Activated T-helper 1 cell treated with anti-CD3 and anti-CD28 coated beads, Interleukin-2, amount 50 U/mL, for 16 hours (primary cell): ENCODE measurements around the gene GZMM.

ENCODE experiments used
- DNase-seq, 2 donors: peaks; one replicate each; pipeline ENCODE4 v3.0.0-alpha.2; 2020; ENCODE audit warnings: low read depth in 1 of 2, low spot score in 1 of 2

Gene GZMM

DNA sequence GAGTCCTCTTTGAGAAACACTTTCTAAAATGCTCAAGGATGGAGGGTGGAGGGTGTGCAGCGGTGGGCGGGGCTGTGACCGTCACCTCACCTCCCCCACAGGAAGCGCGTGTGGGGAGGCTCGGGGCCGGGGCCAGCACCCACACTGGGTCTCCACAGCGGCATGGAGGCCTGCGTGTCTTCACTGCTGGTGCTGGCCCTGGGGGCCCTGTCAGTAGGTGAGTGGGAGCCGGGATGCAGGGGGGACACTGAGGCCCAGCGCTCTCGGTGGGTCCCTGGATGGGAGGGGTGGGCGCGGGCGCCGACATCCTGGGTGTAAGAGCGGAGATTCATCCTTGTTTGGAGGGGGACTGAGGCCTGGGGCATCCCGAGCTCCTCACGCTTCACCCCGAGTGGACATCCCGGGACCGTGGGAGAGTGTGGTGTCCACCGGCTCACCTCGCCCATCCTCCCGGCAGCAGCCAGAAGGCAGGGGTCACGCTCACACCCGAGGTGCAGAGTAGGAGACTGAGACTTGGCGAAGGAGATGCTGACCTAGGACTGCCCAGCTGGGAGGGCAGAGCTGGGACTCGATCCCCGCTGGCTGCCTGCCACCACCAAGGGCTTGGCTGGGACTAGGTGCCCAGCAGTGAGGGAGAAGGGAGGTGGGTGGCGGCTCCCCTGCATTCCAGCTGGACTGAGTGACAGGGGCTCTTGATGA lies at the start of gene GZMM:
TSS of gene GZMM (plus strand) at position 144 of the 699 bp plus-strand sequence. CDS start at position 163, 19 bp downstream.
- peak; percentile 54 to 66 for DNase-seq

DNA sequence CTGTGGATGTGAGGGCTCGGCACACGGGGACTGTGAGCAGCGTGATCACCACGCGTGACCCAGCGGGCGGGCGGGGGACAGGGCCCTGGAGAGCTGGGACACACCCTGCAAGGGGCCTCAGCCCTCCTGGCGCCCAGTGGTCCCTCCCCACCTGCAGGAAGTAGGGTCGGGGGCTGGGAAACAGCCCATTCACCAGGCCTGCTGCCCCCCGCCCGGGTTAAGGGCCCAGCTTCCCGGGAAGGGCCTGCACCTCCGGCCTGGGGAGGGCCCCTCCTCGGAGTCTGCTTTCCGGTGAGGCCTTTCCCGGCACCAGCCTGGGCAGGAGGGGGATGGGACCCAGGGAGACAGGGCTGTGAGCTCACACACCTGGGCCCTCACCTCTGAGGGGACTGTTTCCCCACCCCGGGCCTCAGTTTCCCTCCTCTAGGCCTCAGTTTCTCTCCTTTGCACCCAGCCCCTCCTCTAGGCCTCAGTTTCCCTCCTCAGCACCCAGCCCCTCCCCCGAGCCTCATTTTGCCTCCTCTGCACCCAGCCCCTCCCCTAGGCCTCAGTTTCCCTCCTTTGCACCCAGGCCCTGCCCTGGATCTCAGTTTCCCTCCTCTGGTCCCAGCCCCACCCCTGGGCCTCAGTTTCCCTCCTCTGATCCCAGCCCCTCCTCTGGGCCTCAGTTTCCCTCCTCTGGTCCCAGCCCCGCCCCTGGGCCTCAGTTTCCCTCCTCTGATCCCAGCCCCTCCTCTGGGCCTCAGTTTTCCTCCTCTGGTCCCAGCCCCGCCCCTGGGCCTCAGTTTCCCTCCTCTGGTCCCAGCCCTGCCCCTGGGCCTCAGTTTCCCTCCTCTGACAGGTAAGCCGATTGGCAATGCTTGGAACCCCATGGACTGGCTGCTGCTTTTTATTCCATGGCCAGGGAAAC lies 49.4 kb upstream of the GZMM start:
- DNase-seq, result no peak

DNA sequence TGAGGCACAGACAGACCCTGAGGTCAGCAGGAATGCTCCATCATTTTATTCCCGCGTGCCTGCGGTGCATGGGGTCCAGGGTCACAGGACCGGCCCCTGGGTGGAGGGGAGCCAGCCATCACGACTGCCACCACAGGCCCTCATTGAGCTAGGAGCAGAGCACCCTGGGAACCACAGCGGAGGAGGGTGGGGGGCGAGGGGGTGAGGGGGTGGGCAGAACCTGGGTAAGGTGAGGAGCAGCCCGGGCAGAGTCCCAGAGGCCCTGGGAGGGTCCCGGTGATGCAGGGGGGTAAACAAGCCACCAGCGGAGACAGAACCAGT lies 48.8 kb upstream of the GZMM start:
- no peak for DNase-seq

DNA sequence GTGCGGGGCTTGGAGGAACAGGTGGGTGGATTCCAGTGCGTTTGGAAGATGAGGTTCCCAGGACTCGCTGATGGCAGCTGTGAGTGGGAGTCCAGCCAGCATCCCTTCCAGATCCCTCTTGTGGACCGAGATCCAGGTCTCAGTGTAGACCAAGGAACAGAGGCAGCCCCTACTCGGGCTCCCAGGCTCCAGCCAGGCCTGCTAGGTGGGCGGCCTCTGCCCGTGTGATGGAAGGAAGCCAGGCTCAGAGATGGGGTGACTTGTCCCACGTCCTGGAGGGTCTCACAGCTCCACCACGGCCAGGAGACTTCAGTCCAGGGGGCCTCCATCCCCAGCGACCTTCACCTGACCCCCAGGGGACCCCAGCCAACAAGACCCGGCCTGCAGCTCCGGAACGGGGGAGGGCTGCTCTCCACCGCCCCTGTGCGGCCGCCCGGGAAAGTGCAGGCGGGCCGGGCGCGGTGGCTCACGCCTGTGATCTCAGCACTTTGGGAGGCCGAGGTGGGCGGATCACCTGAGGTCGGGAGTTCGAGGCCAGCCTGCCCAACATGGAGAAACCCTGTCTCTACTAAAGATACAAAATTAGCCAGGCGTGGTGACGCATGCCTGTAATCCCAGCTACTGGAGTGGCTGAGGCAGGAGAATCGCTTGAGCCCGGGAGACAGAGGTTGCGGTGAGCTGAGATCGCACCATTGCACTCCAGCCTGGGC lies 48.3 kb upstream of the GZMM start:
- no peak for DNase-seq

DNA sequence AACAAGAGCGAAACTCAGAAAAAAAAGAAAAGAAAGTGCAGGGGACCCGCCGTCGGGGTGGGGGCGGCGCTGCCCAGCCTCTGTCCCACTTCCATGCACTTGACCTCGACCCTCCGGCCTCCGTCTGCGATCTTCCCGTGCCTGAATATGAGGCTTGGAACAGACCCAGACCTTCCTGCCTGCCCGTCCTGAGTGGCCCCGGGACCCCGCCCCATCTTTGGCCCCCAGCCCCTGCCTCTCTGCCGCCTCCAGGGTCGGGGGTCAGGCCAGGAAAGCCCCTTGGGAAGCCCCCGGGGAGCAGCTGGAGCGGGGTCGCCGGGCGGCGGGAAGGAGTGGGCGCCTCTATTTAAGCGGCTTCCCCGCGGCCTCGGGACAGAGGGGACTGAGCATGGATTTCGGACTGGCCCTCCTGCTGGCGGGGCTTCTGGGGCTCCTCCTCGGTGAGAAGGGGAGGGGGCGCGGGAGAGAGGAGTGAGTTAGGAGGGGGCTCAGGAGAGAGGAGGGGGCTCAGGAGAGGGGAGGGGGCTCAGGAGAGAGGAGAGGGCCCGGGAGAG lies 47.7 kb upstream of the GZMM start, which contains the start of gene MADCAM1:
TSS of gene MADCAM1 (plus strand) at position 375 of the 554 bp plus-strand sequence. CDS start at position 389, 14 bp downstream.
- no peak for DNase-seq

DNA sequence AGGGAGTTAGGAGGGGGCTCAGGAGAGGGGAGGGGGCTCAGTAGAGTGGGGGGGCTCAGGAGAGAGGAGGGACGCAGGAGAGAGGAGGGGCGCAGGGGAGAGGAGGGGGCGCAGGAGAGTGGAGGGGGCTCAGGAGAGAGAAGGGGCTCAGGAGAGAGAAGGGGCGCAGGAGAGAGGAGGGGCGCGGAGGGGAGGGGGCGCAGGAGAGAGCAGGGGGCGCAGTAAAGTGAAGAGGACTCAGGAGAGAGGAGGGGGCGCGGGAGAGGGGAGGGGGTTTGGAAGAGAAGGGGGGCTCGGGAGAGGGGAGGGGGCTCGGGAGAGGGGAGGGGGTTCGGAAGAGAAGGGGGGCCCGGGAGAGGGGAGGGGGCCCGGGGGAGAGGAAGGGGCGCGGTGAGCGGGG lies 46.9 kb upstream of the GZMM start:
- DNase-seq, result no peak

DNA sequence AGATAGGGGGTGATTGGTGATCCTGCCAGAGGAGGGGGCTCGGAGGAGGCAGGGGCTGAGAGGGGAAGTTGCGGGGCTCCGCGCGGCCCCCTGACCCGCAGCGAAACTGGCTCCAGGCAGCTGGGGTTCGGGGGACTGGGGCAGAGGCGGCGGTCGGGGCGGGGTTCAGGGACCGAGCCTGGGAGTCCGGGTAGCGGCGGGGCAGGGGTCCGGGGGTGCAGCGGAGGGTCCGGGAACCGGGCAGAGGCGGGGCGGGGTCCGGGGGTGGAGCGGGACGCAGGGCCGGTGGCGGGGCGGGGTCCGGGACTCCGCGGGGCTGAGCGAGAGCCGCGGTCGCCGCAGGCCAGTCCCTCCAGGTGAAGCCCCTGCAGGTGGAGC lies 46.4 kb upstream of the GZMM start:
- DNase-seq, result no peak

DNA sequence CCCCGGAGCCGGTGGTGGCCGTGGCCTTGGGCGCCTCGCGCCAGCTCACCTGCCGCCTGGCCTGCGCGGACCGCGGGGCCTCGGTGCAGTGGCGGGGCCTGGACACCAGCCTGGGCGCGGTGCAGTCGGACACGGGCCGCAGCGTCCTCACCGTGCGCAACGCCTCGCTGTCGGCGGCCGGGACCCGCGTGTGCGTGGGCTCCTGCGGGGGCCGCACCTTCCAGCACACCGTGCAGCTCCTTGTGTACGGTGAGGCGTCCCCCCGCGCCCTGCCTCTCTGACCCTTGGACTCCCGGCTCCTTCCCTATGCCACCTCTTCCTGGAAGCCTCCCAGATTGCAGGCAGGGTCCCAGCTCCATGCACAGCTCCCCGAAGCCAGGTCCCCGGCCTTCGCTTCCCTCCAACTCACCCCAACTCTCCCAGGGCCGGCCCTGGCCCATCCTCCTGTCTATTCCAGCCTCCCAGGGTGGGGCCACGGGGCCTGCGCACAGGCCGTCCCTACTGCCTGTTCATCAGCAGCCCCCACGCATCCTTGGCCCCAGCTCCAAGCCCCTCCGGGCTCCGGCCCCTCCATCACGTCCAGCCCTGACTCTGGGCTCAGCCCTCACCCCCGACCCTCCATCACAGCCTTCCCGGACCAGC lies 45.9 kb upstream of the GZMM start:
- DNase-seq, result no peak

DNA sequence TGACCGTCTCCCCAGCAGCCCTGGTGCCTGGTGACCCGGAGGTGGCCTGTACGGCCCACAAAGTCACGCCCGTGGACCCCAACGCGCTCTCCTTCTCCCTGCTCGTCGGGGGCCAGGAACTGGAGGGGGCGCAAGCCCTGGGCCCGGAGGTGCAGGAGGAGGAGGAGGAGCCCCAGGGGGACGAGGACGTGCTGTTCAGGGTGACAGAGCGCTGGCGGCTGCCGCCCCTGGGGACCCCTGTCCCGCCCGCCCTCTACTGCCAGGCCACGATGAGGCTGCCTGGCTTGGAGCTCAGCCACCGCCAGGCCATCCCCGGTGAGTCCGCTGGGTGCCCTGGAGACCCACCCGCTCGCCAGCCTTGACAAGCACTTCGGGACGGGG lies 45.4 kb upstream of the GZMM start:
- no peak for DNase-seq

DNA sequence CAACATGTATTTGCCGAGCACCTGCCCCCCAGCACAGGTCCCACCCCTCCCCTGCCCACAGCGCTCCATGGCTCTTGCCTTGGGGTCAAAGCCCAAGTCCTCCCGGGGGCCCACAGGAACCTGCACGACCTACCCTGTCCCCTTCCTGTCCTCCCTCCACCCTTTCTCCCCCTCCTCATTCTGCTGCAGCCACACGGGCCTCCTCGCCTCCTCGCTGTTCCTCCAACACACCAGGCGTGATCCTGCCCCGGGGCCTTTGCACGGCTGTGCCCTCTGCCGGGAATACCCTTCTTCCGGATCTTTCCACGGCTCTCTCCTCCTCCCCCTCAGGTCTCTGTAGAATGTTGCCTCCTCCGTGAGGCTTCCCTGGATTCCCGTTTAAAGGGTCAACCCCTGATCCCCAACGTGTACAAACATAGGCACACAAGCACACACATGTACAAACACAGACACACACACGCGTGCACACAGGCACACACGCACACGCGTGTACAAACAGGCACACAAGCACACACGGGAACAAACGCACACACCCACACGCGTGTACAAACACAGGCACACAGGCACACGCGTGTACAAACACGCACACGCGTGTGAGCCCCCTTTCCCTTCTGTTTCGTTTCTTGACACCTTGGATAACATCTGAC lies 44.8 kb upstream of the GZMM start:
- no peak for DNase-seq

DNA sequence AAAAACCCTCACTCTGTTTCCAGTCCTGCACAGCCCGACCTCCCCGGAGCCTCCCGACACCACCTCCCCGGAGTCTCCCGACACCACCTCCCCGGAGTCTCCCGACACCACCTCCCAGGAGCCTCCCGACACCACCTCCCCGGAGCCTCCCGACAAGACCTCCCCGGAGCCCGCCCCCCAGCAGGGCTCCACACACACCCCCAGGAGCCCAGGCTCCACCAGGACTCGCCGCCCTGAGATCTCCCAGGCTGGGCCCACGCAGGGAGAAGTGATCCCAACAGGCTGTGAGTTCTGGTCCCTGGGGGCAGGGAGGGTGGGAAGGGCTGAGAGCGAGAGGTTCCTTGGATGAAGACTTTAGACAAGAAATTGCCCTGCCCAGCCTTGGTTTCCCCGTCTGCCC lies 42.2 kb upstream of the GZMM start:
- DNase-seq, result no peak

DNA sequence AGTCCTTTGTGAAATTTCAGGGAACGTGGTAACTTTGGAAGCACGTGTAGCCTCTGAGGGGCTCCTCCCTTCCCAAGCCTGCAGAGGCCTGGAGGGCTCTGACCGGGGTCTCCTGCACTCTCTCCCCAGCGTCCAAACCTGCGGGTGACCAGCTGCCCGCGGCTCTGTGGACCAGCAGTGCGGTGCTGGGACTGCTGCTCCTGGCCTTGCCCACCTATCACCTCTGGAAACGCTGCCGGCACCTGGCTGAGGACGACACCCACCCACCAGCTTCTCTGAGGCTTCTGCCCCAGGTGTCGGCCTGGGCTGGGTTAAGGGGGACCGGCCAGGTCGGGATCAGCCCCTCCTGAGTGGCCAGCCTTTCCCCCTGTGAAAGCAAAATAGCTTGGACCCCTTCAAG lies 39.2 kb upstream of the GZMM start:
- no peak for DNase-seq

DNA sequence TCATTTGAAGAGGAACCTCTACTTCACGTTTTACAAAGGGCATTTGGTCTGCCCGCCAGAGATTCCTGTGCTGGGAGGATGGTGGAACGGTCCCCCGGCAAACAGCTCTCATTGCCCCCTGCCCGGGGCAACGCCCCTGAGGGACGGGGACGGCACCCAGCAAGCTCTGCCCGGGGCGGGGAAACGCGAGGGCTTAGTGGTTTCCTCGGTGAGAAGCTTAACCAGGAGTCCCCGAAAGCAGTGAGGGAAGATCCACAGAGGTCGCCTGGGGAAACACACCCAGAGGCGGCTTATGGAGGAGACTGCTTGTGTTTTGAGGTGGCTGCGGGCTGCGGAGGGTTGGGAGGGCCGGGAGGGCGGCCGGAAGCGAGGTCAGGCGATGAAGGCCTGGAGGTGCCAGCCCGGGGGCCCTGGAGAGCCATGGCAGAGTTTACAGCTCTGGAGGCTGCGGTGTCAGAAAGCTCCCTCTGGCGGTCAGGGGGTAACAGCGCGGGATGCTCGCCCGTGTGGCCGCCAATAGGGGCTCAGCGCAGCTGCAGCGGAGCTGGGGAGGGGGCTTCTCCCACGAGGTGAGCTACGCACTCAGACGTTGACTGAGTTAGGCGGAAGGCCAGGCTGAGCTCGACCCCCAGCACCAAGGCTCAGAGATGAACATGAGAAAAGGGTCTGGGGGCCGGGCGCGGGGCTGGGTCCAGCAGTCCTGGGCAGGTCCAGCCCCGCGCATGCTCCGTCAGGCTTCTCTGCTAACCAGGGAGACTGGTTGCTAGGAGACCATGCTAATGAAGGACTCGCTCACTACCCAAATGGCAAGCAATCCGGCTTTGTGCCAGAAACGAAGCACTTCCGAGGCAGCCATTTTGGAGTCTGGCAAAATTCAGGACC lies 37.2 kb upstream of the GZMM start:
- peak; percentile 83 to 87 for DNase-seq

DNA sequence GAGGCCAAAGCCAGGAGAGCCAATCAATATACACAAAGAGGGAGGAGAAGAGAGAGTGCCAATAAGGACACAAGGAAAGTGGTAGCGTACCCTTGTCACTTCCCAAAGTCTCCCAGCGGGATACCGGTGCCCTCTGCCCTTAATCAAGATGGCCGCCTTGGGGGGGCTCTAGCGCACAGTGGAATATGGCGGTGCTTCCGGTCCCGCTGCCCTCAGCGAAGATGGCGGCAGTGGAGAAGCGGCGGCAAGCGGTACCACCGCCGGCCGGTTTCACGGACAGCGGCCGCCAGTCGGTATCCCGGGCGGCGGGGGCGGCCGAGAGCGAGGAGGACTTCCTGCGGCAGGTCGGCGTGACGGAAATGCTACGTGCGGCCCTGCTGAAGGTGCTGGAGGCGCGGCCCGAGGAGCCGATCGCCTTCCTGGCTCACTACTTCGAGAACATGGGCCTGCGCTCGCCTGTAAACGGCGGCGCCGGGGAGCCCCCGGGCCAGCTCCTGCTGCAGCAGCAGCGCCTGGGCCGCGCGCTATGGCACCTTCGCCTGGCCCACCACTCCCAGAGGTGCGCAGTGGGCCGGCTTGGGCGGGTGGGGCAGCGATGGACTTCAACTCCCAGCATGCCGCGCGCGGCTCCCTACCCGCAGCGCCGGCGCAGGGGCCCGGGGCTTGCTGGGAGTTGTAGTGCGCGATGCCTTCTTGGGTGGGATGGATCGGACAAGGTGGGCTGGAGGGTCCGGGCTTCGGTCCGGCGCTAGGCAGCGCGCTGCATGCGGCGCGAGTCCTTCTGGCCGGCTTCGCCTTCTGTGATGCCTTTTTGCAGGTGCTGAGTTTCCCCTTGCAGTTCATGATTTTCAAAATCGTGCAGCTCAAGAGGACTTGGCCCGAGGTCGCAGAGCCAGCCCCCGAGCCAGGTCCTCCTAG lies 36.3 kb upstream of the GZMM start, which contains the start of gene TPGS1:
TSS of gene TPGS1 (plus strand) at position 212 of the 918 bp plus-strand sequence. CDS start at position 222, 10 bp downstream.
- DNase-seq, result peak; percentile 45 to 77

DNA sequence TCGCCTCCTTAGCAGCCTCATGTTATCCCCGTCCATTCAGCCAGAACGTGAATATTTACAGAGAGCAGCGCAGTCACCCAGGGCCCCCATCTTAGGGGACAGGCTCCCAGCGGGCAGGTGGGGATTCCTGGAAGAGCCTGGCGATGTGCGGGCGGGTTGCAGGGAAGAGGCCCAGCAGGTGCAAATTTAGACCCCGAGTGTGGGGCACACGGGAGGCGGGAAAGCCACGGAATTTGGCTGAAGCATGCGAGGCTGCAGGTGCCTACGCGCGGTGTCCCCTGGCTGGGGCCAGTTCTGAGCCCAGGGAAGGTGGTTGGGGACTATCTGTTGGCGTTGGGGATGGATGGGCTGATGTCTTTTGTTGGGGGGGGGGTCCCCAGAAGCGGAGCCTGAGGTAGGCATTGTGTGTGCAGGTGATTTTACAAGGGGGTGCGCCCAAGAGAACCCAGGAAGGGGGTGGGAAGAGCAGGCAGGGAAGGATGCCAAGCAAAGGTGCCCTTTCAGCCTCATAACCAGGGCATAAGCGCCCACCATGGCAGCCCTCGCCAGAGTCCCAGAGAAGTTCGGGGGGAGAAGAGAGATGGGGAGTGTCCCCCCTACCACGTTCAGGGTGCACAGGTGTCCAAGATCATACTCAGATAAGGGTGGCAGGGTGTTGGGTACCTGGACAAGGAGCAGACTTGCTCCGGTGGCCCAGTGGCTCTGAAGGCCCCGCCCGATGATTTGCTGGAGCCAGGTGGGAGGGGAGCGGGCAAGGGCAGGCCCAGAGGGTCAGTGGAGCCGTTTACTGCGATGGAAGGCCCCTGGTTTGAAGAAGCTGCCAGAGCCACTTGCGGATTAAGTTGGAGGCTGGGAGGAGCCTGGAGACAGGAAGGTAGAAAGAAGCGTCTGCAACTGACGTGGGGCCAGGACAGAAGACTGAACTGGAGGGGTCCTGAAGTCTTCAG lies 35.4 kb upstream of the GZMM start:
- DNase-seq, result no peak

DNA sequence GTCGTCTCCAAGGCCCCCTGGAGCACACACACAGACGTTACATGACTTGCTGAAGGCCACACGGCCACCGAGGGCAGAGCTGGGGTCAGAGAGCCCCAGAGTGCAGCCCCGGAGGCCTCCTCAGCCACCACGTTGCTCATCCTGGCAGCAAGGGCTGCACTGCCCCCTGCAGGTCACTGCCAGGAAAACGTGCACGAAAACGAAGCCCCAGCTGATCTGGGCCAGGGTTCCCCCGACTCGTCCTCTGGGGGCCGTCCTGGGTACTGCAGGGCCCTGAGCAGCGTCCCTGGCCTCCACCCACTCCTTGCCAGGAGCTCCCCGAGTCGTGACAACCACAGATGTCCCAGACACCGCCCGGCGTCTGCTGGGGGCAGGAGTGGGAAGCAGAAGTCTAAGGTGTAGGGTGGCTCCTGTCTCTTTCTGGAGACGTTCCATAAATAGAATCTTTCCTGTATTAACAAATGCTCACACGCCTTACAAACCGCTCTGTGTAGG lies 33.2 kb upstream of the GZMM start:
- peak; percentile 83 to 88 for DNase-seq
